RWPE2 (cell line): ENCODE results near the gene TRAIP.

ENCODE experiments used
- ATAC-seq: fragments of 200-7000 bp; cut with Tn5 transposase; 3 replicates; pipeline ENCODE4 v1.9.1; 2021; ENCODE audit warnings: low read depth
- DNase-seq: peaks from one replicate; pipeline ENCODE4 v3.0.0-alpha.2; 2020; ENCODE audit warnings: low spot score
- H3K27ac ChIP-seq: fragments of 450-650 bp; 2 replicates; pipeline ENCODE4 v1.5.1; 2017; ENCODE audit warnings: mild to moderate bottlenecking; ENCODE audit not compliant: poor library complexity, severe bottlenecking
- H3K27me3 ChIP-seq: fragments of 250-450 bp; sonication (Bioruptor Pico); 2 replicates; pipeline ENCODE4 v1.5.1; 2021; ENCODE audit warnings: mild to moderate bottlenecking, moderate library complexity; ENCODE audit not compliant: insufficient read depth, poor library complexity, severe bottlenecking
- H3K36me3 ChIP-seq: fragments of 250-450 bp; sonication (Bioruptor Pico); 2 replicates; pipeline ENCODE4 v1.5.1; 2020; ENCODE audit warnings: low read depth, mild to moderate bottlenecking, moderate library complexity
- H3K4me1 ChIP-seq: fragments of 250-450 bp; sonication (Bioruptor Pico); 2 replicates; pipeline ENCODE4 v1.5.1; 2021; ENCODE audit warnings: mild to moderate bottlenecking, moderate library complexity; ENCODE audit not compliant: insufficient read depth, poor library complexity, severe bottlenecking
- H3K4me3 ChIP-seq: fragments of 250-450 bp; sonication (Bioruptor Pico); 2 replicates; pipeline ENCODE4 v1.5.1; 2021; ENCODE audit warnings: mild to moderate bottlenecking, moderate library complexity; ENCODE audit not compliant: severe bottlenecking
- H3K9me3 ChIP-seq: fragments of 250-450 bp; sonication (Bioruptor Pico); 2 replicates; pipeline ENCODE4 v1.5.1; 2021; ENCODE audit warnings: mild to moderate bottlenecking, moderate library complexity; ENCODE audit not compliant: severe bottlenecking
- TF ChIP-seq, protein P1 (sequence below): fragments of 450-650 bp; IDR thresholded peaks from one replicate; pipeline ENCODE4 v1.5.1; 2017; ENCODE audit warnings: mild to moderate bottlenecking, moderate library complexity; ENCODE audit not compliant: poor library complexity, severe bottlenecking

Gene TRAIP

DNA sequence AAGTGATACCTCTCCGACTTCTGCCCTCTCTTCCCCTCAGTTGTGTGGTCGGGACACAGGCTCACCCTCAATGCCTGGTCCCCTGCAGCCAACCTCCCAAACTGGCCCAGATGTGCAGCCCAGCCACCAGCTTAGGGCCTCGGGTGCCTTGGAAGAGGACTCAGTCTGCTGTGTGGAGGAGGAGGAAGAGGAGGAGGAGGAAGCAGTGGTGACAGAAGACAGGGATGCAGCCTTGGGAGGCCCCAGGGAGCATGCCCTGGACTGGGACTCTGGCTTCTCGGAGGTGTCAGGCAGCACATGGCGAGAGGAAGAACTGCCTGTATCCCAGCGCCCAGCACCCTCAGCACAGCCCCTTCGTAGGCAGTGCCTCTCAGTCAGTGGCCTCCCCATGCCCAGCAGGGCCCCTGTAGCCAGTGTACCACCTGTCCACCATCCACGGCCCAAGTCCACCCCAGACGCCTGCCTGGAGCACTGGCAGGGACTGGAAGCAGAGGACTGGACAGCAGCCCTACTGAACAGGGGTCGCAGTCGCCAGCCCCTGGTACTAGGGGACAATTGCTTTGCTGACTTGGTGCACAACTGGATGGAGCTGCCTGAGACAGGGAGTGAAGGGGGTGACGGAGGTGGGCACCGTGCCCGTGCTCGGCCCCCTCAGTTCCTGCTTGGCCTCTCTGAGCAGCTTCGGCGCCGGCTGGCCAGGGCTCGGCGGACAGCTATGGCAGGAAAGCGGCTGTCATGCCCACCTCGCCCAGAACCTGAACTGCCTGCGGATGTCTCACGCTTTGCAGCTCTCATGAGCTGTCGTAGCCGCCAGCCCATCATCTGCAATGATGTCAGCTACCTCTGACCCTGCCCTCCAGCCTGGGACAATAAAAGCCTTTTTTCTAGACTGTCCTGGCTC is 52.0 kb downstream of the TRAIP start:
- TF ChIP-seq, protein P1, sequence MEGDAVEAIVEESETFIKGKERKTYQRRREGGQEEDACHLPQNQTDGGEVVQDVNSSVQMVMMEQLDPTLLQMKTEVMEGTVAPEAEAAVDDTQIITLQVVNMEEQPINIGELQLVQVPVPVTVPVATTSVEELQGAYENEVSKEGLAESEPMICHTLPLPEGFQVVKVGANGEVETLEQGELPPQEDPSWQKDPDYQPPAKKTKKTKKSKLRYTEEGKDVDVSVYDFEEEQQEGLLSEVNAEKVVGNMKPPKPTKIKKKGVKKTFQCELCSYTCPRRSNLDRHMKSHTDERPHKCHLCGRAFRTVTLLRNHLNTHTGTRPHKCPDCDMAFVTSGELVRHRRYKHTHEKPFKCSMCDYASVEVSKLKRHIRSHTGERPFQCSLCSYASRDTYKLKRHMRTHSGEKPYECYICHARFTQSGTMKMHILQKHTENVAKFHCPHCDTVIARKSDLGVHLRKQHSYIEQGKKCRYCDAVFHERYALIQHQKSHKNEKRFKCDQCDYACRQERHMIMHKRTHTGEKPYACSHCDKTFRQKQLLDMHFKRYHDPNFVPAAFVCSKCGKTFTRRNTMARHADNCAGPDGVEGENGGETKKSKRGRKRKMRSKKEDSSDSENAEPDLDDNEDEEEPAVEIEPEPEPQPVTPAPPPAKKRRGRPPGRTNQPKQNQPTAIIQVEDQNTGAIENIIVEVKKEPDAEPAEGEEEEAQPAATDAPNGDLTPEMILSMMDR = no peak
- H3K4me1 ChIP-seq = peaks cover 16% of the 10 kb centered on the region
- peak overlapping the region; percentile 65 for H3K4me3 ChIP-seq
- no peak for DNase-seq
- H3K27me3 ChIP-seq = no peaks in the 10 kb centered on the region
- no peak for ATAC-seq
- no peaks in the 10 kb centered on the region for H3K36me3 ChIP-seq
- H3K9me3 ChIP-seq = no peaks in the 10 kb centered on the region
- H3K27ac ChIP-seq = peak overlapping the region; percentile 71

DNA sequence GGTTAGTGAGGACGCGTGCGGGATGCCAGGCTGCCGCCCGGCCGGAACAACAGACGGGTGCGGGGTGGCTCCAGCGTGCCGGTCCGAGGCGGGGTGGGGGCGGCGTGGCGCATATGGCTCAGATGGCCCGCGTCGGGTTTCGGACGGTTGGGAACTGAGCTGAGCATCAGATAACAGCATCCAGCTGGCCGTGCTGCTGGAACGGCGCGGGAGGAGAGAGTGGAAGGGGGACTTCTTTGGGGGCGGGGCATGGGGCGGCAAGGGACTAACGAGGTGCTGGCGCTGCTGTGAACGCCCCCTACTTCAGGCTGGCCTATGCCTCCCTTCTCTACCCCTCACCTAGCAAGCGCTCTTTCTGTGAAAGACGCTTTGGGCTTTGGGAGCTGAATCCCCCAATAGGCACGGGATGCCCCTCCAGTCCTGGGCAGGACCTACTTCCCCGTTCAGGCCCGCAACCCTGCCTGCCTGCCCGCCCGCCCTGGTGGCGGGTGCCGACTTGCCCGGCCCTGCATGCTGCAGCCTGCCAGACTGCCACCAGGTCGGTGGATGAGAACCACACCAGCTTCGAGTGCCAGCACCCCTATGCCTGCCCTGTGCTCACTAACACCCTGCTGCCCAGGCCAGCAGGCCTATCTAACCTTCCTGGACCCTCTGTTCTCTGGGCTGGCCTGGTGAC is 52.8 kb downstream of the TRAIP start:
- Histone ChIP-seq H3K9me3 (no peaks in the 10 kb centered on the region), H3K4me3 (peak overlapping the region; percentile 65), H3K4me1 (peaks cover 16% of the 10 kb centered on the region), H3K27ac (peak overlapping the region; percentile 71), H3K36me3 (no peaks in the 10 kb centered on the region), H3K27me3 (no peaks in the 10 kb centered on the region)
- peak; percentile 62 for ATAC-seq
- TF ChIP-seq, protein P1 = no peak
- peak; percentile 87 for DNase-seq

DNA sequence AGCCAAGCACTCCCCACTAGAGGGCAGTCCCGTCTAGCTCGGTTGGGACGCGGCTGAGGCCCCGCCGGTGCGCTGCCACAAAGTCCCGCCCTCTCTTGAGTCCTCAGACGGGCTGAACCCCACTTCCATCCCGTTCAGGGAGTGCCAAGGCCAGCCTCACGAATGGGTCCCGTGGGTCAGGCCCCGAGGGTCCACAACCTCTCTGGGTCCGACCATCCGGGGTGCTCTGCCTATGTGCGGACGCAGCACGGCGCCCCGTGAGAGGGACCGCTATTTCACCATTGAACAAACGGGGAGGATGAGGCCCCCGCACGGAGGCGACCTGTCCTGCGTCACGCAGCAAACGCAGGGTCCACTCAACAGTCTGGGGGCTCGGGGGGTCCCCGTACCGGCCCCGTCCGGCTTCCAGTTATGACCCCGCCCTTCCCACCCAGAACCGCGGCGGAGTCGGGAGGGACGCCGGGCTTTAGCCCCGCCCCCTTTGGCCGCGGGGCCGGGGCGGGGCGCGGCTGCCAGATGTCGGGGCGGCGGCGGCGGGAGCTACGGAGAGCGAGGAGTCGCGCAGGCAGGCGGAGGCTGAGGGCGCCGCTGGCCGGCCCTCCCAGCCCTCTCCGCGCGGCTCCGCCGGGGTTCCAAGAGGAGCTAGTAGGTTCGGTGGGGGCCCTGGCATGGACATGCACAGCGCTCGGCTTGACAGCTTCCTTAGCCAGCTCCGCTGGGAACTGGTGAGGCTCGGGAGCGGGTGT is 53.5 kb downstream of the TRAIP start, which contains the start of gene INKA1:
Gene INKA1 (plus strand): TSS at position 543 of the 746 bp plus-strand sequence. CDS start 132 bp downstream, at position 675.
- H3K4me3 ChIP-seq = peak within 1 kb of the TSS; percentile 65
- no peaks in the 10 kb centered on the region for H3K36me3 ChIP-seq
- H3K9me3 ChIP-seq = no peaks in the 10 kb centered on the region
- H3K4me1 ChIP-seq = peaks cover 16% of the 10 kb centered on the region
- TF ChIP-seq, protein P1 = peak; percentile 94
- peak within 1 kb of the TSS; percentile 71 for H3K27ac ChIP-seq
- DNase-seq (peak; percentile 84), ATAC-seq (peak; percentile 67)
- no peaks in the 10 kb centered on the region for H3K27me3 ChIP-seq

DNA sequence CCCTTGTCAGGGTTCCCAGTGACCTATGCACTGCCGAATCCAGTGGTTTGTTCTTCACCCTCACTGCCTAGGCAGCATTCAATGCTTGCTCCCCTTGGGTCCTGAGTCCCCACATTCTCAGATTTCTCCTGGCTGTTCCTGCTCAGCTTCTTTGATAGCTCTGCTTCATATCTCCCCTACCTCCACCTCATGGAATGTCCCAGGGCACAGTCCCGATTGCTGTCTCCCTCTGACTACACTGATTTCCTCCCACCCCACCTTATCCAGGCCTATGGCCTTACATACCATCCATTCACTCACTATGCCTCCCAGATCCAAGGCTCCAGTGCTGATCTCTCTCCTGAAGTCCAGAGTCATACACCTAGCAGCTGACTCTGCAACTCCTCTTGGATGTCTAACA is 55.2 kb downstream of the TRAIP start:
- Histone ChIP-seq H3K36me3 (no peaks in the 10 kb centered on the region), H3K4me3 (no peak overlapping the region), H3K9me3 (no peaks in the 10 kb centered on the region), H3K4me1 (peaks cover 9% of the 10 kb centered on the region), H3K27me3 (no peaks in the 10 kb centered on the region), H3K27ac (no peak overlapping the region)
- TF ChIP-seq, protein P1 = no peak
- ATAC-seq = no peak
- no peak for DNase-seq
